CD4-positive, alpha-beta T cell treated with Interleukin-6 at 100 ng/mL for 8 hours (primary cell): ENCODE results near the gene ELK3.

Source experiments
- DNase-seq: peaks from one replicate; pipeline ENCODE4 v3.0.0-alpha.2; 2020; ENCODE audit warnings: mixed read lengths, low spot score

Gene ELK3

DNA sequence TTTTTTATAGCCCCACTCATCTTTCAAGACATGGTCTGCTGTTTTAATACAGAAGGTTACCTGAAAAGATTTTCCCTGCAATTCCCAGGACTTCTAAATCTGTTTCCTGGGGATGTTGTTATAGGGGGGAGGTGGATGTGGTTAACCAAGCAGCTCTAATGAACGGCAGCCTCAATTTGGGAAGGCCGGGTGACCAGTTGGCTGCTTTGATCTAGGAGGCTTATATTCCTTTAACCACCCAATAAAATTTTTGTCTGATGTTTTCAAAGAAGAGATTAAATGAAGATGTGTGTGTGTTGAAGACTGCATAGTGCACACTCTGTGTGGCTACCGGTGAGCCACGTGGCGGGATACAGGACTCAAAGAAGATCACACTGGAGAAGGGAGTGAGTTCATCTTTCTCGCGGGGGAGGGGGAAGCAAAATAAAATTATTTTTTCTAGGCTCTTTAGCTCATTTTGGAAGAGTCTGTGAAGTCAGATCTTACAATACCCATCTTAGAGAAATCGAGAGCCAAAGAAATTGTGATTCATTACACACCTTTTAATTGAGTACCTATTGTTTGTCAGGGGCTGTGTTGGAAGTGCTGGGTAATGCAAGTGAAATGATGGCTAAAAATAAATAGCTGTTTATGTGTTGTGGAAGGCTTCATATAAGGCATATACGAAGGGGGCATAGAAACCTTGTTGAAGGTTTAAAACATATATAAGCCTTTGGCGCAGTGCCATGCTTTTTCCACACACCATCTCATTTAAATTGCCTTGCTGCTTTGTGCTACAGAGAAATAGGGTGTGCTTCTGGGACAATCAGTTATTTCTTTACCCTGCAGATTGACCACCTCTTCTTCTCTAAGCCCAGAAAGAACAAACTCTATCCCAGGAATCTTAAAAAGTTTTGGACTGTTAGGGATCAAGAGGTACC is 18.5 kb downstream of the ELK3 start:
- DNase-seq, result no peak

DNA sequence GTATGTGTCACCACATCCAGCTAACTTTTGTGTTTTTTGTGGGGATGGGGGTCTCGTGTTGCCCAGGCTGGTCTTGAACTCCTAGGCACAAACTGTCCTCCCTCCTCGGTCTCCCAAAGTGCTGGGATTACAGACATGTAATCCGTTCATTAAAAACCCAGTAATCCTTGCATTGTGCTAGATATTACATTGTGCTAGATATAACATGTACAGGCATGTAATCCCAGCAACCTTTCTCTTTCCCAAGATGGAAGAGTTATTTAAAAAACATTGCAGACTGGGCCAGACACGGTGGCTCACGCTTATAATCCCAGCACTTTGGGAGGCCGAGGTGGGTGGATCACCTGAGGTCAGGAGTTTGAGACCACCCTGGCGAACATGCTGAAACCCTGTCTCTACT is 19.7 kb downstream of the ELK3 start:
- DNase-seq, result no peak

DNA sequence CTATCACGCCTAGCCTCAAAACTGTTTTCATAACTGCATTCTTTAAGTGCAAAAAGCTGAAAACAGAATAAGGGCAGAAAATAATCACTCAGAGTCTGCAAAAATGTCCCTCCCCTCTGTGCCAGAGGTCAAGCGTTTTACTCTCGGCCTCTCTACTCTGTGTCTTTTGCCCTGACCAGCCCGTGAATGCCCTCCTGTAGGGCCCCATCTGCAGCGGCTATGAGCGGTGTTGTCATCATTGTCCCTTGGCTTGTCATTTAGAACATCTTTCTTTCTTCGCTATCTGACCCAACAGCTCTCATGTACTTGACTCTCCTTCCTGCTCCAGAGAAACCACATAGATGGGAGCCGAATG is 21.7 kb downstream of the ELK3 start:
- DNase-seq, result no peak

DNA sequence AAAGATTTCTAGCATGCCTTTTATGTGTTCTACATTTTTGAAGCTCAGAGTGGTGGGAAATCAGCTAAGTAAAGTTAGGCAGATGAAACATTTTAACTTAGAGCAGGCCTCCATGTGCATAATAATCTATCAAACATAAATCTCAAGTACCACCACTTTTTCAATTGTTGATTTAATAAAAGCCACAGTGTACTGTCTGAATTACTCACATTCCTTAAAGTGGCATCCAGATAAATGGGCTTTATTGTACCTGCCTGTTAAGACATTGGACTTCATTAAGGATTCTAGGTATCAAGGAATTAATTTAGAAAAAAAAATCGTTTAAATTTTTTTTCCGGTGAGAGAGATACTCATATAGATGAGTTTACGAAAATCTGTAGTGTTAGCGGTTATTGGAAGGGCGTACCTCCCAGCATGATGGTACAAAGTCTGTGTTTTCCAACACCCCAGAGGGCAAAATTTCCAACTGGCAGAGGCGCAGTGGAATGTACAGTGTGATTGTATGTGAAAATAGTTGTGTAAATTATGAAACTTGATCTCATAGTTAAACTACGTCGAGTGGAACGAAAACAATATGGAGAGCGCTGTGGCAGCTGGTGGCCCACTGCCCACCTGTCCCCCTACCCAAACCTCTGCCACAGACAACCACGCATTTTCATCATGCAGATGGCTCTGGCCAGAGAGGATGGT is 25.0 kb downstream of the ELK3 start:
- DNase-seq, result no peak

DNA sequence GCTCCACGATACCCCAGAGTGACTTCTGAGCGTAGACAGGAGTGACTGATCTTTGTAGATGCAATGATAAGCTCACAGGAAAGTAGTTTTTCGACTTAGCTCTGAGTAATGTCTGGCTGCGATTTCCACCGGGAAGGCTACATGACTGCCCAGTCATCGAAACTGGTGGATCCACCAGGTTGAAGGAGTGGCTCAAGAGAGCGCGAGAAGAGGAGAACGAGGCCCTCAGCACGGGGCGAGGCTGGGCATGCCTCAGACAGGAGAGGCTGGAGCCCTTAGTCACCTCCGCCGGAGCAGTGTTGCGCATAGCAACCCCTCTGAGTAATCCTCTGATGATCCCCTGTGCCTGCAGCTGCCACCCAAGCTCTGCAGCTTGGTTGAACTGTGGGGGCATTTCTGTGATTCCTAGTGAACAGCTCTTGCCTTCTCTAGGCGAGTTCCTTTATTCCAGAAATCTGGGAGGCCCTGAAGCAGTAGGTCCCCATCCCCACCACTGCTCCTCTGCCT is 25.6 kb downstream of the ELK3 start:
- no peak for DNase-seq

DNA sequence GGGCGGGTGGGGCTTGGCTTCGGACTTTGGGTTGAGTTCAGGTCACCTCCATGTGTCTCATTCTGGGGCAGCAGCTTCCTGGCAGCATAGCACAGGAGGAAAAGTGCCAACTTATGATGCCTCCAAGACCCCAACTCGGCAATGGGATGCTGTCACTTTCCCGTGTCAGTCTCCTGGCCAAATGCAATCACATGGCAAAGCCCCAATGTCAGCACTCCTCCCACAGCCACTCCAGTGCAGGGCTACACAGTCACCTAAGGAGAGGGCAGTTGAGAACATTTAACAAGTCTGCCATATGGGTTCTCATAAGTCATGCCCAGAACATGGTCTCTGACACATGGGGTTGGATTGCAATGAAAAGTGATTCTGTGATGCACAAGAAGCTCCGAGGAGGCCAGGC is 26.7 kb downstream of the ELK3 start:
- DNase-seq, result no peak

DNA sequence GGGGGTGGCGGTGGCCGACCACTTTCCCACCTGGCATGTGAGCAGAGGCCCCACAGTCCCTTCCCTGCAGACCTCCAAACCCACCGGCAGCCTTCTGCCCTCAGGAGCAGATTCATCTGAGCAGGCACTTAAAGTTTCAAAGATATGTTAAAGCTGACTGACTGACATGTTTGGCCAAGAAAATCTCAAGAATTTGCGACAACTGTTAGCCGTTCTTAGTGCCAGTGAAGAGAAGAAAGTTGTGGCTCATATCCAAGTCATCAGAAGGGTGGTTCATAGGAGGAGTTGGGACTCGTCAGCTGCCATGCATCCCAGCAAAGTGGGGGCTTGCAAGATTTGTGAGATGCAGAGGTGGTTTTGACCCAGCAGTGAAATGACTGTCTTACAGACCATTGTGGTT is 27.2 kb downstream of the ELK3 start:
- DNase-seq, result no peak

DNA sequence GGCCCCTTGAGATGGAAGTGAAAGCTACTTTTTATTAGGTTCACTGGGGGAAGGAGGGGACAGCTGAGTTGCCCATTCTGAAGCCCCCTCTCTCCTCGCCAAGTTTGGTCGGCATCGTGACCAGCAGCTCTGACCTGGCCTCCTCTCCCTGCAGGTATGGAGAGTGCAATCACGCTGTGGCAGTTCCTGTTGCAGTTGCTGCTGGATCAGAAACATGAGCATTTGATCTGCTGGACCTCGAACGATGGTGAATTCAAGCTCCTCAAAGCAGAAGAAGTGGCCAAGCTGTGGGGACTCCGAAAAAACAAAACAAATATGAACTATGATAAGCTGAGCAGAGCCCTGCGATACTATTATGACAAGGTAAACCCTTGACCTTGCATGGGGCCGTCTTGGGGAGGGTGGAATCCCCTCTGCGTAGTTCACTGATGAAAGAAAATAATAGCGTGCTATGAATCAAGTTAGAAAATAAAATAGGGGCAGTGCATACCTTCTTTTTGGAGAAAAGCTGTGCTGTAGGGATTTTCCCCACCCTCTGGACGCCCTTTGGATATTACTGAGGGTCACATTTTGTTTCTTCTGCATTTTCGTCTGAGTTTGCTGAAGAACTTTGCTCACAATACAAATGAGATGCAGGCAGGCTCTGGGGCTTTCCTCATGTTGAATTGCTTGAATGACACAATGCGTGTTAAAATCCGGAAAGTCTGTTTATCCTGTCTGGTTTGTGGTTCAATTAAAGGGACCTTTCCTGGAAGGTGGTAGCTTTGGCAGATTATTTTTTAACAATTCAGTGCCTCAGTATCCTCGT is 29.4 kb downstream of the ELK3 start:
- DNase-seq, result no peak

DNA sequence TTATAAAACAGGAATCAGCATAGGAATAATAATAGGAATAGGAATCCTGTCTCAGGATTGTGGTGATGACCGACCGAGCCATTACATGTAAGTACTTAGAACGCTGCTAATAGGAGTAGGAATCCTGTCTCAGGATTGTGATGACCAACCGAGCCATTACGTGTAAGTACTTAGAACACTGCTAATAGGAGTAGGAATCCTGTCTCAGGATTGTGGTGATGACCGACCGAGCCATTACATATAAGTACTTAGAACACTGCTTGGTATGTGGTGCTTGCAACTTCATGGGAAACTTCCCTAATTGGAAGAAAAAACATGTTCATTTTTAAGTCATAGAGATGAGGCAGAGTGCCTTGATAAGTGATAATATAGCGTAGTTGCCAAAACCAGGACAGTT is 30.0 kb downstream of the ELK3 start:
- DNase-seq, result no peak

DNA sequence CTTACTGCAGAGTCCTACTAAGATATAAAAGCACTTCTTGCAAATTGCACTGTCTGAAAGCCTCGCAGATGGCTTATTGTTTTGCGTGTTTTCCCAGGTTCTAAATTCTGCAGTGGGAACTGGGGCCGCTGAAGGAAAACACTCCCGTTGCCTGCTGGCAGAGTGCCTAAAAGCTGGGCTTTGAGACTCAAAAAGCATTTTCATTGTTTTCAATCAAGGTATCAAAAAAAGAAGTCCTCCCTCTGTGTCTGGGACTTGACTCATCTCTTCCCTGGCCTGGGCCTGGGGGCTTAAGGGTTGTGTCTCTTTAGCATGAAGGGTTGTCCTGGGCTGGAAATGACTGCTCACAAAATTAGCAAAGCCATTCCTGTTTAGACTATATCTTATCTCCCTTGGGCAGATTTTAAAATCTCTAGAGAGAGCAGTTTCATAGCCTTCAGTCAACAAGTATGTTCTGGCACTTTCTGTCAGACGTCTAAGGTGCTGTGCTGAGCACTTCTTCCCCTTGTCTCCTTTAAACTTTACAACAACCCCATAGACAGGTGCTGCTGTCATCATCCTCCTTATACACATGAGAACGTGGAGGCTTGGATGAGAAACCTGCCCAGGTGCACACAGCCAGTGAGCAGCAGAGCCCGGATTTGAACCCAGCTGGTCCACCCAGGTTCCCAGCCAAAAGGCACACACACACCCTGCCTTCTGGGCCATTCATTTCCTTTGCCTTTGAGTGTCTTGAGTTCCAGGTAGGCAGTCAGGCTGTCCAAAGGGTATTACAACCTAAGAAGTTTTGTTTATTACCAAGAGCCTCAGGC is 31.1 kb downstream of the ELK3 start:
- DNase-seq, result no peak

DNA sequence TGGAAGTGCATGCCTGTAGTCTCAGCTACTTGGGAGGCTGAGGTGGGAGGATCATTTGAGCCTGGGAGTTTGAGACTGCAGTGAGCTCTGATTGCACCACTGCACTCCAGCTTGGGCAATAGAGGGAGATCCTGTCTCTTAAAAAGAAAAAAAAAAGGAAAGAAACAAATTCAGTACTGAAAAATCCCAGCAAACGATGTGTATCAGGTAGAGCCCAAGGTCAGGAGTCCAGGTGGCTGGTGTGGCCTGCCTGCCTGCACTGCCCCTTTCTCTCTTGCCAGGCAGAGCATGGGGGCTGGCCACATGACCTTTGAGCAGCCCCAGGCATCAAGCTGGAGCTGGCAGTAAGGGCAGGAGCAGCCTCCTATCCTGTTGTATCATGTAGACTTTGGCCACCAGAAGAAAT is 31.8 kb downstream of the ELK3 start:
- no peak for DNase-seq

DNA sequence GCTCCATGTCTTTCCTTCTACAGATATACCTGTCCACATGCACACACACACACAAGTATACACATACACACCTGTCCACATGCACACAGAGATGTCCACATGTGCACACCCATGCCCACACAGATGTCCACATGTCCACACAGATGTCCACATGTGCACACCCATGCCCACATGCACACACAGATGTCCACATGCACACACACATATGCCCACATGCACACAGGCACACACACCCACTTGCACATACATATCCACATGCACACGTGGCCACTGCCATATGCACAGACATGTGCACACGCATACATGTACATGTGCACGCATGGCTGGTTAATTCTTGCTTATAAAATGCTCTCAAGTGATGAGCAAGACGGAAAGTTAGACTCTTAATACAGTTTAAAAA is 32.2 kb downstream of the ELK3 start:
- DNase-seq, result no peak

DNA sequence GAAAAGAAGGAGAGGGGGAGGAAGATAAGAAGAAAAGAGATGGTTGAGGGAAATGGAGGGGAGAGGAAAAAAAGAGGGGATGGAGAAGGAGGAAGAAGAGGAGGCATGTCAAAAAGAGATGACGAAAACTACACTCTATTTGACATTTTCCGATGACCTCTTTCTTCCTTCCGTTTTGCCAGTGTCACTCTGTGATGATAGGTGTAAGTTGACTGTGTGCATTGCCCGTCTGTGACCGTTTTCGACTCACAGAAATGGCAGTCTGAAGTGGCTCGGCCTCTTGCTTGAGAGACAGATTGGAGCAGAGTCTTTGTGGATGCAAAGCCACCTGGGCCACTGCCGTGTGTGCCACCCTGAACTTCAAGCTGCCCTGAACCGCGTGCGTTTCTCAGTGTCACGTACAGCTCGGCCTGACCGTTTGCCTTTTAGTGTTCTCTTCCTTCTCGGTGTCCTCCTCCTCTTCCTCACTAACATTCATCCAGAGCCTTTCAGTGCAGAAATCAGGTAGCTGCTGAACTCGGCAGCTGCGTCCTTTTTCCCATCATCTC is 32.7 kb downstream of the ELK3 start:
- no peak for DNase-seq

DNA sequence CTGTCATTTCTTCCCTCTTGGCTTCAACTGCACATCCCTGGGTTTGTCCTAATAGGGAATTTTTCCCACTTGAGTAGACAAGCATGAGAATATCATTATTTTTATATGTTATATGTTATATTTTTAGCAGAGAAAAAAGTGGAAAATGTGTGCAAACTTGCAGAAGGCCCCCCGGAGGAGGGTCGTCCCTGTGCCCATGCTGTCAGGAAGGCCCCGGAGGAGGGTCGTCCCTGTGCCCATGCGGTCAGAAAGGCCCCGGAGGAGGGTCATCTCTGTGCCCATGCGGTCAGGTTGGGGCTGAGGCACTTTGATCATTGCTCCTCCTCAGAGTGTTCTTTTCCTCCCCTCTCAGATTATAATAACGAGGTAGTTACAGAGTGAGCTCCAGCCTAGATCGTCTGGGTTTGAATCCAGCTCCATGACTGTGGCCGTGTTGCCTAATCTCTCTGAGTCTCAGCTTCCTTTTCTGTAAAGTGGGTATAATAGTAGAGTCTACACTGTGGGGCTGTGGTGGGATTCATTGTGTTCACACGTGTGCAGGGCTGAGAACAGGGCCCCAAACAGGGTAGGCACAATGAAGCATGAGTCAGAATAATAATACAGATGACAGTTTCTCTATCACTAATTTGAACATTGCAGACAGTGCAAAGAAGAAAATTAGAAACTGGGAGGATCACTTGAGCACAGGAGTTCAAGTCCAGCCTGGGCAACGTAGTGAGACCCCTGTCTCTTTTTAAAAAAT is 33.4 kb downstream of the ELK3 start:
- DNase-seq, result no peak

DNA sequence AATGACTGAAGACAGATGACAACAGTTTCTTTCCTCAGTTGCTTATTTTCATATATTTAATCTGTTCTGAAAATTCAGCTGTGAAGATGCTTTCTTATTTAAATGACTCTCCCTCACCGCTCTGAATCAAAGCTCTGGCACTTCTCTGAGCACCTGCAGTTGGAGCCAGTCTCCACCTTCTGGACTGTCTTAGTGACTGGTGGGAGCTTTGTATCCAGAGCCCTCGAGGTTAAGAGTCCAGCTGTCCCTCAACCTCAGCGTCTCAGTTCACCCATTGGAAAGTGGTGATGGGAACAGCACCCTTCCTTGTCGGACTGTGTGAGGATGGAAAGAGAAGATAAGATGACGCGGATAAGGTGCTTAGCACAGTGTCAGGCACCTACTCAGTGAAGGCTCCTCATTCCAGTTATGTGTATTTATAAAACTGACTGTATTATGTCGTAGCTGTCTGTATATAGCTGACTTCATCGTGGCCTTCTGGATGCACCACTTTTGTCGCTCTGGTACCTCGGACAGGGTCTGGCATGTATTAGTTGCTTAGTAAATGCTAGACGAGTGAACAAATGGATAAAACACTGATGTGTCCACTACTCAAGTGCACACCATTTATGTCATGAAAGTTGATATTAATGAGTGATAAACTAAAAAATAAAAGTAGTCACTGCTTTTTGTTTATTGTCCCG is 34.5 kb downstream of the ELK3 start:
- no peak for DNase-seq

DNA sequence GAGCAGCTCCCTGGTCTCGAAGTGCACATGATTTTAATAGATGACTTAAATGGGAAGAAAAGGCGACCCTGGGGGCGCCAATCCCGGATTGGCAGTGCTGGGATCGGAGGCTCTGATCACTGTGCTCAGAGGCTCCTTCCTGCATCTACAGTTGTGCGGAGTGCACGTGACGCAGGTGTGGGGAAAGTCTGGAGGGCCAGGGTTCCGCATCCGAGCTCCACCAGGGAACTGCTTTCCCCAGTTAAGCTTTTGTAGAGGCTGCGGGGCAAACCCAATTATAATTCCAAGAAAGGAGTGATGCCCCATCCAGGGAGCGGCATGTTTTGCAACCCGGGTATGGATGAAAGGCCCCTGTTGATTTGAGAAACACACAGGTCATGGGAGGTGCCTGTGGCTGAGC is 36.5 kb downstream of the ELK3 start:
- no peak for DNase-seq

DNA sequence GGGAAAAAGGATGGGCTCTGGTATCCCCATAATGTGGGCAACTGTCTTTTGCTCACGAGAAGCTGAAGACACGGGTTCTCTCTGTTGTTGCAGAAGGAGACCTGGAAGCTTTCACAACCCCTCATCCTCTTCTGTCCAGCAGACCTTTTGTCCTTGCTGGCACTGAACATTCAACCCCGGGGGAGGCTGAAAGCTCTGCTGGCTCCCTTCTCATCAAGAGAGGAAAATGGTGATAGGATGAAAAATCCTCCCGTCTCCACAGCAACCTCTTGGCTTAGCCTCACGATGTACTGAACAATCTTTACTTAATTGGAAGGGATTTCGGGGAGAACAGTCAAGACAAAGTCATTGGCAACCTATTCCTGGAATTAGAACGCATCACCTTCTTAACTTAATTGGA is 39.0 kb downstream of the ELK3 start:
- no peak for DNase-seq

DNA sequence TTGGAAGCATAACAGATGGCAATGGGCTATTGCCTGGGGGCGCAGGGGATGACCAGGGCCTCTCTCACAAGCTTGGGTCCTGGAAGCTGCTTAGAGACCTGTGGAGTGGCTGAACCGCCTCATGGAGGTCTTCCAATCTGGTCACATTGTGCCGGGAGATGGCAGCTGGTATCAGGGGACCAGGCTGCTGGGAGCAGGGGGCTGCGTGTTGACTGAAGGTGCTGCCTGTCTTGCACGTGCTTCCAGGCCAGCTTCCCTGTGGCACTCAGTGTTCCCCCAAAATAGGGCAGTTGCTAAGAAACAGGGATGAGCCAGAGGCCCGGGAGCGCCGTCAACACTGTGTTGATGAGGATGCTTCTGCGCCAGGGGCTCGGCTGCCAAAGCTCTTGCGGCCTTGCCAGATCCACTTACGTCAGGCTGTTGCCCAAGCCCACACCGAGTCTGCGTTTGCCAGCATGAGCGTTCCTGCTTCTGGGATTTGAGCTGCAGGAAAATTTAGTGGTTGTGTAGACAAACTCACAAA is 39.8 kb downstream of the ELK3 start:
- no peak for DNase-seq

DNA sequence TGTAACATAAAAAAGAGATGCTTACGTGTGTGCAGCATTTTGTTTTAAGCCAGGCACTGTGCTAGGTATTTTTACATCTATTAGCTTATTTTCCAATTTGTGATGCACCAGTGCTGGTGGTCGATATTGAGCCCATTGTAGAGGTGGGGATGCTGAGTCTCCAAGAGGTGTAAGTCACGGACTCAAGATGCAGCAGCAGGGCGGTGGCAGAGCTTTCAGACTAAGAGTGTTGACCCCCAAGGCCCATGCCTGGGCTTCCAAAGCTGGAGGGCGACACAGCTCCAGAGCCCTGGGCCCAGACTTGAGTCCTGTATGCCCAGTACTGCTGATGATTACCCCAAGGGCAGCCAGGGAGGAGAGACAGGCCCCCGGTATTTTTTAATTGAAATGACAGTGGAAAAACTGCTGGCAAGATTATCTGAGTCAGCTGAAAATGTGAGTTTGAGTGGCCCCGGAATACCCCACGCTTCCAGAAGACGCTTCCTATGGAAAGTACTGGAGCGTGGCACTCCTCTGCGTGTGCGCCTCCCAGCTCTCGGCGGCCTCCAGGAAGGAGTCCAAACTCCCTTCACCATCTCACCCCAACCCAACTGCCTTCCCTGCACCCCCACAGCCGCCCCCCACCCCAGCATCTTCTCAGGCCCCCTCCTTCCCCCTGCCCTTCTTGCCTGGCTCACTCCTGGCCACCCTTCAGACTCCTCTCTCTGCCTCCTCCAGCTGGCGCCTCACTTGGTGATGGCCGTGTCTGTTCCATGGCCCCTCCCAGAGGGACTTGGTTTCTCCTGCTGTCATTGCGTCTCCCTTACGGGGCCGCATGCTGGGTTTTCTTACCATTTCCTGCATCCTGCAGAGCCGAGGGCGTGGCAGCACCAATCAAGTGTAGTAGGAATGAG is 40.7 kb downstream of the ELK3 start:
- no peak for DNase-seq
